Left kidney (tissue), 2 donors: ENCODE results near the gene LIPA. TPM values are rescaled to one million over a fixed set of nuclear protein-coding genes. Genes with fewer than 3 reads are reported as not detected.

ENCODE experiments used
- DNase-seq: peaks from one replicate; pipeline ENCODE4 v3.0.0-alpha.2; 2013
- polyA plus RNA-seq: library from polyadenylated mRNA; unstranded; fragments of 120-200 nt; gene quantifications from one replicate; pipeline ENCODE4 v1.2.1, GENCODE V29; 2013; ENCODE audit not compliant: insufficient read length

Gene LIPA
- polyA plus RNA-seq, 1 donor: 56.0 TPM

DNA sequence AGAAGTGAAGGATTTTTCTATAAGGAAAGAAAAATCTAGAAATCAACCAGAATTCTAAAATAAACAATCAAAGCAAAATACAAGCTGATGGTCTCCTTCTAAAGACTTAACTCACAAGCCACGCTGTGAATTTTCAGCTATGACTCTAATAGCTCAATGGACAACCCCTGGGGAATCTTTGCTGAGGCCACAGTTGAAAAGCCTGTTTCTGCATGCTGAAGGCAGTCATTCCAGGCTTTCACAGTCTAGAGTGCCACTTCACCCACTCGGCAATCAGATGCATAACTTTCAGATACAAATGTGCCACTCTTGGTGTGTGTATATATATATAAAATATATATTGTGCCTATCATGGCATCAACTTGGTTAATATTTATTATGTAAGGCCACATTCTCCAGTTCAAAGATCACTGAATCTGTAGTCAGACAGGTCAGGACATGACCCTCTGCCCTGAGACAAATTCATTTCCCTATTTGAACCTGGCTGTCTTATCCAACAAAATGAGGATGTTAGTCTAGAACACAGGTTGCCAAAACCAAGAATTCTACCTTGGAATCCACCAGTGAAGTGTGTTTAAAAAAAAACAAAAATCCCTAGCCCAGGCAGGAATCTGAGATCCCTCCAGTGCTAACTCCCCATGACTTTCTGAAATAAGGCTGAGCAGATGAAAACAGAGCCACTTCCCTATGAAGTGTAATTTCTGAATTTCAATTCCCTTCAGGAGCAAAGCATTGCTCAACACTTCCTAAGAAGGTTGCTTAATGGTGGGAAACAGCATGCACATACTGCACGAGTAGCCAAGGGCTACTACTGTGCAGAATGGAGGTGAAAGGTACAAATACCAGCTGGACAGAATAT is 9.9 kb downstream of the LIPA start:
- DNase-seq: no peak

DNA sequence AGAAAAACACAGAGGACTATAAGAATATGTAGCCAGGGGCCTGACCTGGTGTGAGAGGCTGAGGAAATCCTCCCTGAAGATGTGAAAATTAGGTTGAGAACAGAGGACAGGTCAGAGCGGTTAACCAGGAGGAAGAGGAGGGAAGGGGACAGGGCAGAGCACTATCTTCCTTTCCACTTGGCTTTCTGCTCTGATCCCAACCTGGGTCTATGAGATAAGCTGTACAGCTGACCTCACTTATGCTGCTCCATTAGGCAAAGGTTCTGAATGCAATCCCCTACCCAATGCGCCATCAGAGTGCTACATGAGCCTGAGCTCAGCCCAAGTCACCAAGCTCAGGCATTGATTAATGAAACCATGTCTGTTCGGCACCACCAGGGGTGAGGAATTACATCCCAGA is 10.5 kb downstream of the LIPA start:
- DNase-seq: no peak

DNA sequence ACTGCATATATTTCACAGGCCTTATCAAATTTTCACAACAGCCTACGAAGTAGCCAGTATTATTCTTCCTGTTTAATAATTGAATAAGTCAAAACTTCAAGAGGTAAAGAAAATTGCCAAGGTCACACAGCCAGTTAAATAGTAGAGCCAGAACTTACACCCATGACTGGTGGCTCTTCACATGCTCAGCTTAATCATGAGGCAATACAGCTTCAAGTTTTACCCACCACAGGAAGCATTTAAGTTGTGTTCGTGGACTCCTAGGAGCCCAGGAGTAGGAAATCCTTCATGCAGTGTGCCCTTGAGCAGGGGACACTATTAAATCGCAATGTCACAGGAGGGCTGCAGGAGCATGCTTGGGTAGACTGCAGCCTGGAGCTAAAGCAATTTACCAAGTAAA is 11.1 kb downstream of the LIPA start:
- DNase-seq: no peak

DNA sequence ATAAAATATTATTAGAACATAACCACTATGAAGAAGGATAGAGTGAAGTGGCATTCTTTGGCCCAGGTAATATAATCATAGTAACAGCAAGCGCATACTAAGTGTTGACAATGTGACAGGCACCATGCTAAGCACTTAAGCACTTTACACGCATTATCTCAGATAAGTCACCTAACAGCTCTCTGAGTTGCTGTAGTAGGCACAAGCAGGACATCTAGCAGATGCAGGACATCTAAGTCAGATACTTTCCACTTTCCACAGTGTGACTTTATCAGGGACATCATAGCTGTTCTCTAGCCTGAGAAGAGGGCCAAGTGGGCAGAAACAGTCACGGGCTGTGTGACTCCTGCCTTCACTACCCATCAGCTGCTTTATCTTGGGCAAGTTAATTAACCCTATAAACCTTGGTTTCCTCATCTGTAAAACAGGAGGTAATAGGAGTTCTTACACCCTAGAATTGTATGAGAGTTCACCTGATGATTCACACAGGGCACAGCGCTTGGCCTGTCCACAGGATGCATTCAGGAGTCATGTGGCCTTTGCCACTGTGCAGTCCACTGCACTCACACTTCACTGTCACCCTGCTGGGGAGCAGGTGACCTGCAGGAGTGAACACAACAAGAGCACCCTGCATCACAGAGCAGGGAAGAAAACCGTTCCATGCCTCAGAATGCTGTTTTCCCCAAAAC is 12.5 kb downstream of the LIPA start:
- DNase-seq: no peak

DNA sequence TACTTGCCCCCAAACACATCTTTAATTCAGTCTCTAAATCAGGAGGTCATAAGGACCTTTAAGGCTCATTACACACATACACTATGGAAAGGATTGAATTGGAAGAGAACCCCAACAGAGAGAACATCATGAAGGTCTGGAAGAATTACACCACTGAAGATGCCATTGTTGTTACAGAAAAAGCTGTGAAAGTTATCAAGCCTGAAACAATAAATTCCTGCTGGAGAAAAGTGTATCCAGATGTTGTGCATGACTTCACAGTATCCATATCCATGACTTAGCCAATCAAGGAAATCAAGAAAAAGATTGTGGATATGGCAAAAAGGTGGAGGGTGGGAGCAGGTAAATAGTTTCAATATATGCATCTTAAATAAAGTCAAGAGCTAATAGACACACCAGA is 13.7 kb downstream of the LIPA start:
- DNase-seq: no peak

DNA sequence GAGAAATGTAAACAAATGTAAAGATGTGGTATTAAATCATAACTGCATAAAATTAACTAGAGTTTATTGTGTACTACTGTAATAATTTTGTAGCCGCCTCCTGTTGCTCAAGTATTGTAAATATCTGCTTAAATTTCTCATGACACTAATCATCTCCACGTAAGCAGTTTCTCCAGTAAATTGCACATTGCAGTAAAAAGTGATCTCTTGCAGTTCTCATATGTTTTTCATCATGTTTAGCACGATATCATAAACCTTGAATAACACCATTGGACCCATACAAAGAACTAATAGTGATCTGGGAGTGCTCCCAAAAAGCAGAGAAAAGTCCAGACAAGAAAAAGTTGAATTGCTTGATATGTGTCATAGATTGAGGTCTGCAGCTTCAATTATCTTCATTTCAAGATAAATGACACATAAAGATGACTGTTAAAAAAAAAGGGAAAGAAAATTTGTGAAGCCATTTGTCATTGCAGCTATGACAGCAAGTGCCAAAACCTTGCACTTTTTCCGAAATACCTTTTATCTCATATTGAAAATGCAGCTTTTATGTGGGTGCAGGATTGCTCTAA is 15.3 kb downstream of the LIPA start:
- no peak for DNase-seq

DNA sequence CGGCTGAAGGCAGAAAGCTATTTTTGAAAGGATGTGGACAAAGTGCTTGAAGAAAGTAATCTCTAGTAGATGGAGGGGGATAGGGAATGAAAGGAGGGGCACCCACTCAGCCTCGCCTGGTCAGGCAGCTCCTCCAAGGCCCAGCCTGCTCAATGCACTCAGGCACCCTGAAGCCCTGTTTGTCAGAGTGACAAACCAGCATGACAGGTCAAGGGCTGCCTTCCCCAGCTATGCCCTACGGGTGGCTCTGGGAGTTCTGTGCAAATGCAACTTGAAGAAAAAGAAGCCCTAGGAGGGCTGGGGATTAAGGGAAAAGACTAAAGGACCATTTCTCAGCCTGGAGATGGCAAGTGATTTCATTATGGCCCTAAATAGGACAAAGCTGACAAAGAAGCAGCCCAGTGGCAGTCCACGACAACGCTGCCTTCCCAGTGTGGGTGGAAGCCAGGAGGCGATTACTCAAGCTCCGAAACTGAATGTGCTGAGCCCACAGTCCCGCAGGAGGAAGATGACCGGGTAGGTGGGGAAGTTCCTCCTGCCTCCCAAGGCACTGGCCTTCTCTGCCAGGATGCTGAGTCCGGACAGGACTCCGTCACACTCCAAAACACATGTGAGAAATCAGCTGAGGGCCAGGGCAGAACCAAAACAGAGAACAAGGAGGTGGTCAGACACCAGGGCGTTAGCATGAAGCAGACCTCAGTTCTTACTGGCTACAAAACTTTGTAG is 16.3 kb downstream of the LIPA start:
- no peak for DNase-seq

DNA sequence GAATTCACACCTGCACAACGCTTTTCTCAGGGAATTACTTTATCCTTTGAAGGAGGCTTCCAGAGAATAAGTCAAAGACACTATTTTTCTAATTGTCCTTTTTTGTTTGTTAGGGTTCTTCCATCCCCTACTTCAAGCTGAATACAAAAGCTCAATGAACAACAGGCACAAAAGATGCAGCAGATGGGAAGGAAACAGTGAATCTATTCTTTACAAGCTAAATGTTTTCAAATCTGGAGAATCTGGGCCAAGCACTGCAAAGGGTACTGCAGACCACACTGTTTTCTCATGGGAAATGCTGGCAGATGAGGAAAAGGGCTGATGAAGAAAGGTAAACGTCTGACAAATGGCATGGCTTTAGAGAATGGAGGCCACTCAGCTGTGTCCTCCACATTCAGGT is 18.5 kb downstream of the LIPA start:
- DNase-seq: no peak

DNA sequence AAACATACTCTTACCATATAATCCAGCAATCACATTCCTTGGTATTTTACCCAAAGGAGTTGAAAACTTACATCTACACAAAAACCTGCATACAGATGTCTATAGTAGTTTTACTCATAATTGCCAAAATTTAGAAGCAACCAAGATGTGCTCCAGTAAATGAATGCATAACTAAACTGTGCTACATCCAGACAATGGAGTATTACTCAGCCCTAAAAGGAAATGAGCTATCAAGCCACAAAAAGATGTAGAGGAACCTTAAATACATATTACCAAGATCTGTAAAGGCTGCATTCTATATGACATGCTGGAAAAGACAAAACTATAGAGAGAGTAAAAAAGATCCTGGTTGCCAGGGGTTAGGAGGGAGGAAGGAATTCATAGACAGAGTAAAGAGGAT is 22.6 kb downstream of the LIPA start:
- no peak for DNase-seq

DNA sequence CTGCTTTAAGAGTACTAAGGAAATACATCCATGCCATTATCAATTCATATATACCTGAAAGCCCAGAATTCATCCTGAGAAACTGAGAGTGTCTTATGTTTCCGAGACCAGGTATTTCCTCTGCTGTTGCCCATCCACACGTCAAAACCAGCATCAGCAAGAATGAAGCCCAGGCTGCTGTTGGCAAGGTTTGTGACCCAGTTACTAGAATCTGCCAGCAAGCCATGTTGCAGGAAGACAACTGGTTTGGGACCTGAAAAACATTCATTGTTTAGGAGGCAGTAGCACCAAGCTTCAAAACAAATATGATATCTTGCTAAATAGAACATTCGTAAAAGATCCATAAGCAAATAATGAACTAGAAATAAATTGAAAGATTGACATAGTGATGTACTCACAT is 23.4 kb downstream of the LIPA start:
- DNase-seq: no peak

DNA sequence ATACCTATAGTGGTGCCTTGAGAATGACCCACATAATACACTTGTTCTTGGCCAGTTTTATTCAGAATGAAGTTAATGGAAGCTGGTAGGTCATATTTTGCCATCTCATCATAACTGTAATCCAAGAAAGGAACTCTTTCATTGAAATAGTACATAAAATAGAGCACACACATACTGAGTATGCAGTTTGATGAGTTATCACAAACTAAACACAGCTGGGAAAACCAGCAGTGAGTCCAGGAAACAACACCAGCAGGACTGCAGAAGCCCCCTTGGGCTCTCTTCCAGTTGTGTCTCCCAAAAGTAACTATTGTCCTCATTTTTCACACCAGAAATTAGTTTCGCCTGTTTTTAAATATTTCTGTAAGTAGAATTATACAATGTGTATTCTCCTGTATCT is 24.7 kb downstream of the LIPA start:
- no peak for DNase-seq

DNA sequence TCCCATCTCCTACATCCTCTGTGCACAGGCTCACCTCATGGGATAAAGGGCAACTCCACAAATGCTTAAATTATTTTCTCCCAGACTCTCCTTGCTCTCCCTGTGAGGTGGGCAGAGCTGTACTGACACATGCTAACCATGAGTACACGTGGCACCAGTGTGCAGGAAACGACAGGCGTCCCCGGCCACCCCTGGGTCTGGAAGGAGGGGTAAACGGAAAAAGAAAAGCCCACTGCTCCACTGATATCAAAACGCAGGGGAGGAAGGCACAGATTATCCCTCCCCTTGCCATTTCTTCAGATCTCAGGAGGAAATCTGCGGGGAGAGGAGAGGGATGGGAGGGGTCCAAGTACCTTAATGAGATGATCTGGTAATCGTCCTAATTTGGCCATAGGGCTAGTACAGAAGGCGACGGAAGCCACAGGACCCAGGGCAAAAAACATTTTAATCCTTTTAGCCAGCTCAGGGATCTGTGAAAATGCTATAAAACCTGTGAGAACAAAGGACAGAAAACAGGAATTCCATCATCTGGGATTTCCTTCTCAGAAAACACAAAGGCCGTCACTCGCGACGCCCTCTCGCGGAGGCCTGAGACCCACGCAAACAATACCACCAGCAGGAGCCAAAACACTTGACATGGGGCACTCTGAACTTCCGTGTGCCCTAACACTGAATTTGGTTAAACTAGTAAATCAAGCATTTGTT is 26.7 kb downstream of the LIPA start:
- DNase-seq: no peak

DNA sequence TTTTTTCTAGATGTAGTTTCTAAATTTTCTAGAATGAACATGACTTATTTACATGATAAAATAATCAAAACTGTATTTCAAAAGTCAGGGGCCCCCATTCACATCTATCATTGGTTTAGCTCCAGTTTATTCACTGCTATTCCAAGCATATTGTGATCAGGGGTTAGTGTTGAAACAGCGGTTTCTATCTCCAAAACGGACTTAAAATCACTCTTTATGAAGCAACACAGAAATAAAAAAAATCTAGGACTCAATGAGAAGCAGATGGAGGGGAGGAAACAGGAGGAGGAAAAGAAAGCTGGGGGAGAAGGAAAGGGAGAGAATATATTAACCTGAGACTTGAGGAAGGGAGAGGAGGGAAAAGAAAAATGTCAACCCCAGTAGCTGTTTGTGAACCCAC is 29.7 kb downstream of the LIPA start:
- no peak for DNase-seq

DNA sequence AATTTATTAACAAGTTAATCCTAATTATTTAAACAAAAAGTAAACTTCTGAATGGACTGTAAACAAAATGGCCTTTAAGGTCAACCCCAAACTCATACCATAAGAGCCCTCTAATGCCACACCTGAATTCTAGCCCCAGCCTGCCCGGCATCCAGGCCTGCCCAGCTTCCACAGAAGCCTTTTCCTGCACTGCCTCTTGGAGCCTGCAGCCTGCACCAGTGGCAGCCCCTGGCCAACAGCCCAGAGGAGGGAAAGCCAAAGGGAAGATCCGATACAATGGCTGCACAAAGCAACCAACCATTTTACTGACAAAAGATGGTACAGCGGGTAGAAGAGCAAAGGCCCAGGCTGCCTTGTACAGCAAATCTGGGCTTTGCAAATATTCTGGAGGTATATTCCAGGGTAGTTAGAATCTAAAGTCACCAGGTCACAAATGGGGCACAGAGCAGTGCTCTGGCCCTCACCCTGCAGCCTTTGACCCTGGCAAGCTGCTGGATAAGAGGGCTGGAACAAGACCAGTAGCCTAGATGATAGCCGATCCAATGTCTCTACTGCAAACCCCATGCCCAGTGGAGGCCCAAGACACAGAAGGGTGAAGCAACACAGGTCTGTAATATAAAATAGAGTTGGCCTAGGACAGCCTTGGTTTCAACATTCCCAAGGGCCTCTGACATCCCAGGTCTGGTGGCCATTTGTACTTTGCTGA is 31.9 kb downstream of the LIPA start:
- DNase-seq: no peak

DNA sequence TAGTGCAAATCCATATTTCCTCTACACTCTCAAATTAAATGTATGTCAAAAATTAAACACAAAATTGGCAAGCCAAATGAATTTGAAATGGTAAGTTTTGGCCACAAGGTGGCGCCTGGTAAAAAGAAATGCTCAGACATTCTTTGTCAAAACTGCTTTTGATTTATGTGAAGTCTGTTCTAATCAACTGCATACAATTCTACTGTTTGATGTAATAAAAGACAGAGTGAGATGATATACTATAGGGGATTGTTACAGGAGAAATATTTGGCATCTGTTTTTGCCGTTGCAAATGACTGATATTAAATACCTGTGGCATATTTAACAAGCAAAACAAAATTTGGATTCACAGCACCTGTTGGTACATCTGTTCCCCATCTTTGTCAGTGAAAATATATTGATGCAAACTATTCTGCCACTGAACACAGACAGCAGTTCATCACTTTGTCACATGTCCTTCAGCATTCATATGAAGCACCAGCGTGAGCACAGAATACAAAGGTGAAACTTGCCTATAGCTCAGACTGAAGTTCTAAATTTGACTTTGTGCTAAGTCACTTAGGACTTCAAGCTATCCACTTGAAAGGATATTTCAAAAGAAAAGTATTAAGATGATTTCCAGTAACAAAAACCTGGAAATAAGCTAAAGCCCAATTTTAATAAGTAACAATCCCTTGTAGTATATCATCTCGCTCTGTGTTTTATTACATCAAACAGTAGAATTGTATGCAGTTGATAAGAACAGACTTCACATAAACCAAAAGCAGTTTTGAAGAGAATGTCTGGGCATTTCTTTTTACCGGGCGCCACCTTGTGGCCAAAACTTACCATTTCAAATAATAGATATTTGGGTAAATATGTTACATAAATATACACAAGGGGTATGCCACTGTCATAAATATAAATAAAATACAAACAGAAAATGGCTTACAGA is 34.3 kb downstream of the LIPA start:
- DNase-seq: peak; percentile 65

DNA sequence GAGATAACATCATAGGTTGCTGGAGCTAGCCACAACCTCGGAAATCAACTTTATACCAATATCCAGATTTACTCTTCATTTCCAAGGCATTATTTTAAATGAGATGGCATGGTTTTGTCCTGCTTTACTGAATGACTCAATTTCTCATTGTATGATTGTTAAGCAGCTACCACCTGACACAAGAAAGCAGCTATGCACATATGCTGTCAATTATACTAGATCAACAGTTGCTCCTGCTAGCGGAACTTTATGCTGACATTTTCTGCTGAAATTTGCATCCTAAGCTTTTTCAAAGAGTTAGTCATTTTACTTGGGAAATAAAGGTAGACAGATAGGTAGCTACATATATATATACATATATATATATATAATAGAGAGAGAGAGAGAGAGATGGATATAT is 35.5 kb downstream of the LIPA start:
- no peak for DNase-seq

DNA sequence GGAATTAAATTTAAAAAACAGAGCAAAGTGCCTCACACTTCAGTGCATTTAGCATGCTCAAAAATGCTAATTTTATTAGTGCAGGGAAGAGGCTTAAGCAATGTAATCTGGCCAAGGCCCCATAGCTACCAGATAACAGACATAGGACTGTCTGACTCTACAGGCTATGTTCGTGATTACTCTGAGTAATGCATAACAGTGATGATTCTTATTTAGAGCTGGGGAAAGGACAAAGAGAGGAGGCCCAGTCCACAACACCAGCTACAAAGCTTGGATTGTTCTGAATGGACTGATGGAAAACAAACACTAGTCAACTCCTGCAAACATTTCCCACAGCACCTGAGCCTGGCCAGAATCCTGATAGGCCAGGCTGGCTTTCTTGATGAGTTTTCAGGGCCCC is 36.1 kb downstream of the LIPA start:
- DNase-seq: no peak

DNA sequence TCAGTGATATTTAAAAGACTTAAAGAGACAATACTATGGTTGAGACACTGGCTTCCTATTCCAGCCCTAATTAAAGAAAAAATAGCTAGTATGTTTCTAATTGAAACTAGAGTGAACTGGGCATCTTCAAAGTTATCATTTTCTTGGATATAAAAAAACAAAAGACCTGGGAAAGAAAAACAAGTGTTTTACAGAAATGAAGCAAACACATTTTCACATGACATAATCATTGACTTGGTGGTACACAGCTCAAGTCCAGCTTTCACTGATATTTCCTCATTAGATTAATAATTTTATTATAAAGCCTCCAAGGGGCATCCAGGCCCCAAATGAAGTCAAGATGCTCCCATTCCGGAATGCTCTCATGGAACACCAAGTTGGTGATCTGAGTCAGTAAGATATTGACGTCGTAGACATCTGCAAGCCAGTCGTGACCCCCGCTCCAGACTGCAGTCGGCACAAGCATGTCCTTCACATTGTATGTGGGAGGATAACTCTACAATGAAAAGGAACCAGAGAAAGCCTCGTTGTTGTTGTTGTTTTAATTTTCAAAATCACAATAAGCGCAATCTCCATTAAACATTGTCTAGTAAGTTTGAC is 36.9 kb downstream of the LIPA start:
- no peak for DNase-seq

DNA sequence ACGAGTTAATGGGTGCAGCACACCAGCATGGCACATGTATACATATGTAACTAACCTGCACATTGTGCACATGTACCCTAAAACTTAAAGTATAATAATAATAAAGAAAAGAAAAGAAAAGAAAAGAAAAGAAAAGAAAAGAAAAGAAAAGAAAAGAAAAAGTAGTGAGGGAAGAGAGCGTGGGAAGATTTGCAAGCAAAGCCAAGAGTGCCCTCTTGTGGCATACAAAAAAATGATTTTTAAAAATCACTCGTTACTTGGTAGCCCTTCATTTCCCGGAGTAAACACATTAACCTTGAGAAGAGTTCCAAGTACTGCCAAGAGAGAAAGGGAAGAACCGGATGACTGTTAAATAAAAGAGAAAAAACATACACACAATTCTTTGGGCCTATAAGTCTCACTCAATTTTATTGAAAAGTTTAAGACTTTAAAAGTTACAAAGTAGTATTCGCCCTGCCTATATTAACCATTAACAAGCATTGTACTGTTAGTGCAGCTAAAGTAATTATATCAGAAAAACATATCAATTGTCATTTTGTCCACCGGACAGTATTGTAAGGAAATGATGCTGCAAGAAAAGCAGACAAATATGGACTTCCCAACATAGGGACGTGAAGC is 38.3 kb downstream of the LIPA start:
- peak; percentile 55 for DNase-seq
